Right renal cortex interstitium (tissue), 3 donors: Measurements from ENCODE around the gene ARHGAP11A. TPM values are rescaled to one million over a fixed set of nuclear protein-coding genes. Genes with fewer than 3 reads are reported as not detected.

ENCODE experiments used
- DNase-seq, 3 donors: peaks; one replicate each; pipeline ENCODE4 v3.0.0-alpha.2; 2013; ENCODE audit warnings: low read depth in 3 of 3, low spot score in 2 of 3
- polyA plus RNA-seq, 3 donors: library from polyadenylated mRNA; unstranded; fragments of 120-200 nt; gene quantifications; one replicate each; pipeline ENCODE4 v1.2.1, GENCODE V29; 2013; ENCODE audit not compliant: insufficient read length in 3 of 3

ARHGAP11A gene
- polyA plus RNA-seq, 3 donors = 29.2 to 34.7 (median 33.2) TPM

DNA sequence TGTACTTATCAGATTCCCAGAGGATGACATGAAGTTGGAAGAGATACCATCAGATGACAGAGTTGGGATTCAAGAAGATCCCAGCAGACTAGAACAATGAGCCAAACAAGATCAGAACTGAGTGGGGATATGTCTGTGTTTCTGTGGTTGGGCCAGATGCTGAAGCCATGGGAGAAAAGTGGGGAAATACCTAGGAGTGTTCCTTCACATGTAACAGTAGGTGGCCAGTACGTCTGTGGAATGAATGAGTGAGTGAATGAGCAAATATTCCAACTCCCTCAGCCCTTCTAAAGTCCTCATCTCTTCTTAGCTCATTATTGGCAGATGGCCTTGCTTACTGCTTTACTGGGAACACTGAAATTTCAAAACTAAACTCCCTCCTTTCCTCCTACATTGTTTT is 70.3 kb downstream of the ARHGAP11A start:
- DNase-seq = no peak

DNA sequence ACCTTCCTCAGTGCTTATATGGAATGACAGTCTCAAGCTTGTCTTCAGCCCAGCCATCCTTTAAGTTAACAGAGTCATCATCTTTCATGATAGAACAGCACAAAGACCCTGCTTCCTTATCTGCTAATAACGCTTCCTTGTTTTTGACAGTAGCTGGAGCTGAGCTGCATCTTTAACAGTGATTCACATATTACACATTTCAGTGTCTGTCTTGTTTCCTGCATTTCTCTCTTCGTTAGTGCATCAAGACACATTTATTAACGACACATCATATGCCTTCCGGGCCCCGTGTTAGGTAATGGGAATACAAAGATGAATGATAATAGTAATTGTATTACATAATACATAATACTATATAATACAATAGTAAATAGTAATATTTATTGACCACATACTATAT is 72.3 kb downstream of the ARHGAP11A start:
- DNase-seq = no peak

DNA sequence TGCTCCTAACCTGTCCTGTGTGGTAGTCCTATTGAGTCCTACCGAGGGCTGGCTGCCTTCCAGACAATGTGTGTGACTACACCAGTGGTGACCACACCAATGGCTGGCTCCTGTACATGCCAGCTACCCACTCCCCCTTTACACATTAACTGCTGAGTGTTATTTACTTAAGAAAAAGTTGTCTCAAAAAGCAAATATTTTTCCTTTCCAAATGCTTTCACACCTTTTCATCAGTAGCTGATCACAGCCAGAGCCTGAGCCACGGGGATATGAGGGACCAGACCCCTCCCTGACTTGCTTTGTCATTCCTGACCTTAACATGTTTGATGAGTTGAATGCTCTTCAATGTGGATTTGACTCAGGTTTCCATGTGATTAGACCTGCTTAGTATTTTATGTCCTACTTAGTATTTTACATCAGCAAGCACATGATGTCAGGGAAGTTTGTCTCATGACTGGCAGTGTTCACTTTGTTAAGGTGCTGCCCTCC is 72.9 kb downstream of the ARHGAP11A start:
- no peak for DNase-seq

Other genes starting within 250 kb of the ARHGAP11A start
- 1 to 10 TPM in 1 of 3 donors, under 1 TPM in 2; 0.81 to 1.8 (median 0.97) TPM for gene GOLGA8K, start 212.2 kb upstream of the ARHGAP11A start, polyA plus RNA-seq
- under 1 TPM in 1 of 3 donors, not detected in 2; 0.64 TPM for gene GOLGA8O, start 159.9 kb upstream of the ARHGAP11A start, polyA plus RNA-seq
- gene GOLGA8N, start 22.0 kb upstream of the ARHGAP11A start, polyA plus RNA-seq = 10 to 100 TPM; 14.1 to 16.9 (median 14.9) TPM
- 10 to 100 TPM; 21.8 to 27.6 (median 23.1) TPM for gene SCG5, start 26.2 kb downstream of the ARHGAP11A start, polyA plus RNA-seq
- under 1 TPM; 0.12 to 0.20 (median 0.14) TPM for gene GREM1, start 102.5 kb downstream of the ARHGAP11A start, polyA plus RNA-seq